Activated B cell treated with CpG ODN at 0.5 μM for 24 hours (primary cell): ENCODE measurements around the gene CYTH4. TPM values are rescaled to one million over a fixed set of nuclear protein-coding genes. Genes with fewer than 3 reads are reported as not detected.

Experiments
- ATAC-seq: fragments of 200-7000 bp; cut with Tn5 transposase; one replicate; pipeline ENCODE4 v1.10.0; 2021; ENCODE audit warnings: low read depth, mild to moderate bottlenecking, moderate library complexity
- CTCF ChIA-PET: fragments of 350-600 bp; sonication (Branson Sonifier 250); formaldehyde crosslinking; loops from one replicate; lab custom pipeline; 2021; ENCODE audit warnings: antibody characterized with exemption; lab: Charles Lee
- POLR2A ChIA-PET: fragments of 350-600 bp; sonication (Branson Sonifier 250); formaldehyde crosslinking; loops from one replicate; lab custom pipeline; 2021; ENCODE audit warnings: antibody characterized with exemption; lab: Charles Lee
- DNase-seq: peaks from one replicate; pipeline ENCODE4 v3.0.0; 2022
- H3K27ac Mint-ChIP-seq: one replicate; pipeline ENCODE4 v1.8.0; 2020; ENCODE audit warnings: mixed read lengths
- H3K27me3 Mint-ChIP-seq: one replicate; pipeline ENCODE4 v1.8.0; 2021; ENCODE audit warnings: mixed read lengths
- H3K36me3 Mint-ChIP-seq: one replicate; pipeline ENCODE4 v1.8.0; 2021; ENCODE audit warnings: low read depth, mixed read lengths
- H3K4me1 Mint-ChIP-seq: one replicate; pipeline ENCODE4 v1.8.0; 2021; ENCODE audit warnings: mixed read lengths
- H3K4me3 Mint-ChIP-seq: one replicate; pipeline ENCODE4 v1.8.0; 2020; ENCODE audit warnings: mild to moderate bottlenecking, mixed read lengths
- H3K9me3 Mint-ChIP-seq: one replicate; pipeline ENCODE4 v1.8.0; 2020; ENCODE audit warnings: mixed read lengths
- CTCF ChIP-seq: fragments of 200-600 bp; IDR thresholded peaks from one replicate; pipeline ENCODE4 v1.8.0; 2022; ENCODE audit warnings: antibody characterized with exemption, mild to moderate bottlenecking
- intact Hi-C: fragments of 100-400 bp; cut with micrococcal nuclease; formaldehyde crosslinking; loops from one replicate; pipeline ENCODE4 v1.15.1; 2024
- total RNA-seq: library from RNA; stranded (reverse); gene quantifications from 2 replicates; pipeline ENCODE4 v1.2.3, GENCODE V29; 2022

CYTH4 gene
- total RNA-seq, 1 donor from 2014 or later, result 40.3 TPM

GRCh38 chr22:37244114-37244921 lies 38.0 kb upstream of the CYTH4 start, which contains the start of gene RAC2:
RAC2 (minus strand) TSS chr22:37244269; CDS start chr22:37244148, 121 bp downstream.
- TF ChIP-seq CTCF, result no peak
- peak; percentile 59 for ATAC-seq
- H3K27ac Mint-ChIP-seq, result peak within 1 kb of the TSS; percentile 90
- CTCF ChIA-PET, result interaction anchor here (0.8 to 8.8 kb wide), 14 partner anchors 12 to 122 kb away, joined by 3 to 139 read pairs (median 4); no protein-coding TSS in a partner anchor
- H3K4me1 Mint-ChIP-seq, result peaks cover 74% of the 10 kb centered on the region
- H3K36me3 Mint-ChIP-seq, result peaks cover 39% of the 10 kb centered on the region
- POLR2A ChIA-PET, result interaction anchor here (0.6 to 9.9 kb wide), 26 partner anchors 9 to 762 kb away, joined by 3 to 304 read pairs (median 6); partner anchors contain the start of genes CYTH4, GGA1, IFT27 and MFNG
- peak; percentile 77 for DNase-seq
- H3K9me3 Mint-ChIP-seq, result no peaks in the 10 kb centered on the region
- no peaks in the 10 kb centered on the region for H3K27me3 Mint-ChIP-seq
- peak within 1 kb of the TSS; percentile 97 for H3K4me3 Mint-ChIP-seq
- intact Hi-C loops, result loop anchor here (1.0 to 2.0 kb wide), 4 partner anchors 16 to 122 kb away; no protein-coding TSS in a partner anchor

- intact Hi-C loops, result loop anchor here (1.0 to 2.0 kb wide), 4 partner anchors 15 to 123 kb away; no protein-coding TSS in a partner anchor
- H3K27me3 Mint-ChIP-seq, result no peaks in the 10 kb centered on the region
- ChIA-PET CTCF (interaction anchor here (0.8 to 8.8 kb wide), 12 partner anchors 11 to 69 kb away, joined by 3 to 139 read pairs (median 6); no protein-coding TSS in a partner anchor), POLR2A (interaction anchor here (0.7 to 9.9 kb wide), 17 partner anchors 8 to 716 kb away, joined by 3 to 304 read pairs (median 8); partner anchors contain the start of genes CYTH4, EIF3D, GGA1 and IFT27)
- no peak for DNase-seq
- peak; percentile 18 for ATAC-seq
- TF ChIP-seq CTCF, result no peak
- peaks cover 31% of the 10 kb centered on the region for H3K36me3 Mint-ChIP-seq
- peak overlapping the region; percentile 97 for H3K4me3 Mint-ChIP-seq
- no peaks in the 10 kb centered on the region for H3K9me3 Mint-ChIP-seq
- peak overlapping the region; percentile 90 for H3K27ac Mint-ChIP-seq
- H3K4me1 Mint-ChIP-seq, result peaks cover 70% of the 10 kb centered on the region
Observed at GRCh38 chr22:37244922-37245722, 37.2 kb upstream of the CYTH4 start.

- Mint-ChIP-seq H3K36me3 (peaks cover 25% of the 10 kb centered on the region), H3K4me1 (peaks cover 67% of the 10 kb centered on the region), H3K27ac (peak overlapping the region; percentile 90), H3K27me3 (no peaks in the 10 kb centered on the region), H3K4me3 (no peak overlapping the region), H3K9me3 (no peaks in the 10 kb centered on the region)
- CTCF ChIA-PET, result interaction anchor here (1.2 to 8.8 kb wide), 4 partner anchors 14 to 27 kb away, joined by 4 to 139 read pairs (median 38); no protein-coding TSS in a partner anchor
- intact Hi-C loops, result loop anchor here (2.0 kb wide), 1 partner anchor 39 kb away; no protein-coding TSS in a partner anchor
- no peak for TF ChIP-seq CTCF
- DNase-seq, result no peak
- POLR2A ChIA-PET, result interaction anchor here (1.0 to 9.9 kb wide), 14 partner anchors 8 to 717 kb away, joined by 3 to 304 read pairs (median 13); partner anchors contain the start of genes CYTH4, EIF3D, GGA1 and IFT27
- no peak for ATAC-seq
Observed at GRCh38 chr22:37245740-37246139, 36.6 kb upstream of the CYTH4 start.

GRCh38 chr22:37248251-37248650 lies 34.1 kb upstream of the CYTH4 start:
- CTCF ChIA-PET, result interaction anchor here (1.0 to 4.8 kb wide), 2 partner anchors 12 to 33 kb away, joined by 3 to 41 read pairs; no protein-coding TSS in a partner anchor
- H3K9me3 Mint-ChIP-seq, result no peaks in the 10 kb centered on the region
- peaks cover 9% of the 10 kb centered on the region for H3K36me3 Mint-ChIP-seq
- H3K27me3 Mint-ChIP-seq, result no peaks in the 10 kb centered on the region
- intact Hi-C loops, result no loop called here
- DNase-seq, result no peak
- TF ChIP-seq CTCF, result no peak
- POLR2A ChIA-PET, result interaction anchor here (0.6 to 2.5 kb wide), 2 partner anchors 18 to 382 kb away, joined by 3 to 11 read pairs; no protein-coding TSS in a partner anchor
- peak overlapping the region; percentile 78 for H3K27ac Mint-ChIP-seq
- H3K4me3 Mint-ChIP-seq, result peak overlapping the region; percentile 61
- H3K4me1 Mint-ChIP-seq, result peaks cover 47% of the 10 kb centered on the region
- ATAC-seq, result no peak
